Globus pallidus (tissue), 1 donor: Measurements from ENCODE around the gene C11orf86.
"Not testable (repeated sequence)": the region's sequence is repeated elsewhere in the genome, so short reads cannot be mapped to it uniquely, and the experiment has no call there.

Experiments
- DNase-seq: peaks from one replicate; pipeline ENCODE4 v3.0.0-alpha.2; 2015; ENCODE audit warnings: low spot score

Gene C11orf86

GRCh38 chr11:66974724-66975404 is at the start of gene C11orf86:
Gene C11orf86, plus strand, starts transcription at chr11:66975304. Its CDS starts 59 bp downstream, at chr11:66975363.
- no peak for DNase-seq

GRCh38 chr11:66929753-66930152 is 45.4 kb upstream of the C11orf86 start:
- no peak for DNase-seq

GRCh38 chr11:66932543-66932942 is 42.6 kb upstream of the C11orf86 start:
- DNase-seq: no peak

- no peak for DNase-seq
These were observed 41.6 kb upstream of the C11orf86 start for GRCh38 chr11:66933531-66933930.

GRCh38 chr11:66934950-66935779 is 39.9 kb upstream of the C11orf86 start:
- no peak for DNase-seq

- no peak for DNase-seq
These were observed 38.8 kb upstream of the C11orf86 start for GRCh38 chr11:66936311-66936711.

- DNase-seq: no peak
These were observed 37.8 kb upstream of the C11orf86 start for GRCh38 chr11:66937193-66937733.

- DNase-seq: no peak
These were observed 36.4 kb upstream of the C11orf86 start for GRCh38 chr11:66938582-66939135.

GRCh38 chr11:66950112-66950535 is 25.0 kb upstream of the C11orf86 start:
- no peak for DNase-seq

- DNase-seq: no peak
These were observed 24.0 kb upstream of the C11orf86 start for GRCh38 chr11:66951135-66951534.

GRCh38 chr11:66951927-66952337 is 23.2 kb upstream of the C11orf86 start:
- DNase-seq: no peak

GRCh38 chr11:66953081-66953833 is 21.8 kb upstream of the C11orf86 start:
- no peak for DNase-seq

GRCh38 chr11:66956689-66957290 is 18.3 kb upstream of the C11orf86 start:
- DNase-seq: peak; percentile 29

- no peak for DNase-seq
These were observed 17.2 kb upstream of the C11orf86 start for GRCh38 chr11:66957971-66958231.

- peak; percentile 100 for DNase-seq
These were observed 16.7 kb upstream of the C11orf86 start, which contains the start of gene PC for GRCh38 chr11:66958232-66958955. Gene PC, minus strand, starts transcription at chr11:66958383. Its CDS starts 86,224 bp downstream, at chr11:66872159.

- no peak for DNase-seq
These were observed 16.2 kb upstream of the C11orf86 start for GRCh38 chr11:66958956-66959274.

- DNase-seq: not testable (repeated sequence)
These were observed 13.4 kb upstream of the C11orf86 start for GRCh38 chr11:66961691-66962213.

GRCh38 chr11:66962247-66962646 is 12.9 kb upstream of the C11orf86 start:
- no peak for DNase-seq

- DNase-seq: no peak
These were observed 12.3 kb upstream of the C11orf86 start for GRCh38 chr11:66962801-66963200.

GRCh38 chr11:66964495-66964894 is 10.6 kb upstream of the C11orf86 start:
- DNase-seq: no peak

- no peak for DNase-seq
These were observed 8.8 kb upstream of the C11orf86 start for GRCh38 chr11:66966351-66966750.
